Measurements from ENCODE around the gene SLC44A4.
A peak's percentile ranks its signal among the peaks of the same experiment; 100 is the strongest.
"Not testable (repeated sequence)": the region's sequence is repeated elsewhere in the genome, so short reads cannot be mapped to it uniquely, and the experiment has no call there.

The SLC44A4 gene

DNA sequence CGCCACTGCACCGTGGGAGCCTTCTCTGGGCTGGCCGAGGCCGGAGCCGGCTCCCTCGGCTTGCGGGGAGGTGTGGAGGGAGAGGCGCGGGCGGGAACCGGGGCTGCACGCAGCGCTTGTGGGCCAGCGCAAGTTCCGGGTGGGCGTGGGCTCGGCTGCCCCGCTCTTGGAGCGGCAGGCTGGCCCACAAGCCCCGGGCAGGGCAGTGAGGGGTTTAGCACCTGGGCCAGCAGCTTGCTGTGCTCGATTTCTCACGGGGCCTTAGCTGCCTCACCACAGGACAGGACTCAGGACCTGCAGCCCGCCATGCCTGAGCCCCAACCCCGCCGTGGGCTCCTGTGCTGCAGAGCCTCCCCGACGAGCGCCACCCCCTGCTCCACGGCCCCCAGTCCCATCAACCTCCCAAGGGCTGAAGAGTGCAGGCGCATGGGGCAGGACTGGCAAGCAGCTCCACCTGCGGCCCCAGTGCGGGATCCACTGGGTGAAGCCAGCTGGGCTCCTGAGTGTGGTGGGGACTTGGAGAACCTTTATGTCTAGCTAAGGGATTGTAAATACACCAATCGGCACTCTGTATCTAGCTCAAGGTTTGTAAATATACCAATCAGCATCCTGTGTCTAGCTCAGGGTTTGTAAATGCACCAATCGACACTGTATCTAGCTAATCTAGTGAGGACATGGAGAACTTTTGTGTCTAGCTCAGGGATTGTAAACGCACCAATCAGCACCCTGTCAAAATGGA is 26.6 kb downstream of the SLC44A4 start:
- not testable (repeated sequence) for DNase-seq

DNA sequence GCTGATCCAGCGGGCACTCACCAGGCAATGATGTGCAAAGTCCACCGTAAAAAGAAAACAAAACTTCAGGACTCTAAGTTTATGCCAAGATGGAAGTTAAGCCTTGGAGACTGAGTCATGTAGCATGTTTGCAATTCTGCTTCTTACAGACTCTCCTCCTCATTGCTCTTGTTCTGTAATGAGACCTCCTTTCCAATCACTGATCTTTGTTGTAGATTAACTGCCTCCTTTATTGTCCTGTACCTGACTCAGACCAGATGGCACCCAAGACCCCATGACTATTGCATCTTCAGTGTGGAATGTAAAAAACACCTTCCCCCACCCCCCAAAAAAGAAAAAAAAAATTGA is 27.3 kb downstream of the SLC44A4 start:
- DNase-seq = no peak

DNA sequence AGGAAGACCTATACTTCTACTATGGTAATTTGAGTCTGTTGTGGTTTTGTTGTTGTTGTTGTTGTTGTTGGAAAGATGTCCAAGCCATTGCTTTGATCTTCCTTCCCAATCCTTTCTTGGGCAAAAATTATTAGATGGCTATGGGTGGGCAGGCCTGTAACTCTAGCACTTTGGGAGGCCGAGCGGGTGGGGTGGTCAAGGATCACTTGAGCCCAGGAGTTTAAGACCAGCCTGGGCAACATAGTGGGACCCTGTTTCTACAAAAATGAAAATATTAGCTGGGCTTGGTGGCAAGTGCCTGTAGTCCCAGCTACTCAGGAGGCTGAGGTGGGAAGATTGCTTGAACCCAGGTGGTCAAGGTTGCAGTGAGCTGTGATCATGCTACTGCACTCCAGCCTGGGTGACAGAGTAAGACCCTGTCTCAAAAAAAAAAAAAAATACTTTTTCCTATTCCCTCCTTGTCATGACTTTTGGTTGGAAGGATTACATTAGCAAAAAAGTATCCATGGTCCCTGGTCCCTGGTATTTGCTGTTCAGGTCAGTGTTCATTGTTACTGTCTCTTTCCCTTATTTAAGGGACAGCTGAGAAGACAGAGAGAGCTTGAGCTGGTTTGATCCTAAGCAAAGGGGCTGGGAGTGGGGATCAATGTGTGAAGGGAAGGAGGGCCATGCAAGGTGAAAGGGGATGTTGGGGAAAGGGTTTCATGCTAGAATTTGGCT is 27.9 kb downstream of the SLC44A4 start:
- no peak for DNase-seq

DNA sequence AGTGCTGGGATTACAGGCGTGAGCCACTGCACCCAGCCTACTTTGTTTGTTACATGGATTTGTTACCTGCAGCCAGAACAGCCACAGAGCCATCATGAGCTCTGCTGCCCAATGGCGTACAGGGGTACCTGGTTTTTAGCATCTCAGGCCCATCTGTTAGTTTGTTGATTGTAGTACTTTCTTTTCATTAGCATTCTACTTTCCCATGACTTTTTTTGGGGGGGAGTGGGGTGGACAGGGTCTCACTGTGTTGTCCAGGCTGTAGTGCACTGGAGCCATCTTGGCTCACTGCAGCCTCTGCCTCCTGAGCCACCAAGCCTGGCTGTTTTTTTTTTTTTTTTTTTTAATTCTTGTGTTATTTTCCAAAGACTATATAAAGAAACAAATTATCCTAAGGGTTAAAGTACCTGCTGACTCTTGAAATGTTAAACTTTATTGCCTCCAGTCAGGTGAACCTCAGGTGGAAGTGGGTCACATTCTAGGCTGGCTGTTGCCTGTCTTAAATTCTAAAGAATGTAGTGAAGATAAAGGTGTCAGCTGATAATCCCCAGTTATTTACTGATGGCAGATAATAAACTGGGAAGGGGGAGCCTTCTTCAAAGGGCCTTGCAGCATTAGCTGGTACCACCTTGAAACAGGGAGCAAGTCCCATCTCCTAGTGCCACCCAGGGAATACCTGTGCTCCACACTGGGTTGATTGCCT is 31.4 kb downstream of the SLC44A4 start:
- no peak for DNase-seq

DNA sequence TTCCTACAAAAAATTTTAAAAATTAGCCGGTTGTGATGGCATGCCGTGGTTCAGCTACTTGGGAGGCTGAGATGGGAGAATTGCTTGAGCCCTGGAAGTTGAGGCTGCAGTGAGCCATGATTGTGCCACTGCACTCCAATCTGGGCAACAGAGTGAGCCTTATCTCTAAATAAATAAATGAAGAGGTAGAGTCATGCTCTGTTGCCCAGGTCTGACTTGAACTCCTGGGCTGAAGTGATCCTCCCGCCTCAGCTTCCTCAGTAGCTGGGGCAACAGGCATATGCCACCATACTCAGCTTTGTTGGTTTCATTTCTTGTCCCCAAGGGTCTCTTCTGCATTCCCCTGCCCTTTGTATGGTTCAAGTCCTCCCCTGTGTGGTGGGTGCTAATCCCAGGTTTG is 34.3 kb downstream of the SLC44A4 start:
- no peak for DNase-seq

DNA sequence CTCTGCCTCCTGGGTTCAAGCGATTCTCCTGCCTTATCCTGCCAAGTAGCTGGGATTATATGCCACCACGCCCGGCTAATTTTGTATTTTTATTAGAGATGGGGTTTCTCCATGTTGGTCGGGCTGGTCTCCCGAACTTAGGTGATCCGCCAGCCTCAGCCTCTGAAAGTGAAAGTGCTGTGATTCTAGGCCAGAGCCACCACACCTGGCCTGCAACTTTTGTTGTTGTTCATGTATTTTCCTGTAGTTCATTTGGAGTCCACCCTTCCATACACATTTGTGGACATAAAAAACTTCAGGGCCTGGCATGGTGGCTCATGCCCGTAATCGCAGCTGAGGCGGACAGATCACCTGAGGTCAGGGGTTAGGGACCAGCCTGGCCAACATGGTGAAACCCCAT is 36.7 kb downstream of the SLC44A4 start:
- DNase-seq = no peak

DNA sequence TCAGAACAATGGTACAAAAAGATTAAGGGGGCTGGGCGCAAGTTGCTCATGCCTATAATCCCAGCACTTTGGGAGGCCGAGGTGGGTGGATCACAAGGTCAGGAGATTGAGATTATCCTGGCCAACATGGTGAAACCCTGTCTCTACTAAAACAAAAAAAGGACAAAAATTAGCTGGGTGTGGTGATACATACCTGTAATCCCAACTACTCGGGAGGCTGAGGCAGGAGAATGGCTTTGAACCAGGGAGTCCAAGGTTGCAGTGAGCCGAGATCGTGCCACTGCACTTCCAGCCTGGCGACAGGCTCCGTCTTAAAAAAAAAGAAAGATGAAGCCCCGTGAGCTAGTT is 39.0 kb downstream of the SLC44A4 start:
- not testable (repeated sequence) for DNase-seq

DNA sequence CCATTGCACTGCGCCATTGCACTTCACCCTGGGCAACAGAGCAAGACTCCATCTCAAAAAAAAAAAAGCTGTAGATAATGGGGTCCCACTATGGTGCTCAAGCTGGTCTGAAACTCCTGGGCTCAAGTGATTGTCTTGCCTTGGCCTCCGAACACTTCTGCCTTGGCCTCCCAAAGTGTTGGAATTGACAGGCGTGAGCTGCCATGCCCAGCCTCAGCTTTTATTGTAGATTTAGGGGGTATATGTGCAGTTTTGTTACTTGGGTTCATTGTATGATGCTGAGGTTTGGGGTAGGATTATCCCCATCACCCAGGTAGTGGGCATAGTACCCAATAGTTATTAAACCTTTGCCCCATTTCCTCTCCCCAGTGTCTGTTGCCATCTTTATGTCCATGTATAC is 39.8 kb downstream of the SLC44A4 start:
- no peak for DNase-seq

DNA sequence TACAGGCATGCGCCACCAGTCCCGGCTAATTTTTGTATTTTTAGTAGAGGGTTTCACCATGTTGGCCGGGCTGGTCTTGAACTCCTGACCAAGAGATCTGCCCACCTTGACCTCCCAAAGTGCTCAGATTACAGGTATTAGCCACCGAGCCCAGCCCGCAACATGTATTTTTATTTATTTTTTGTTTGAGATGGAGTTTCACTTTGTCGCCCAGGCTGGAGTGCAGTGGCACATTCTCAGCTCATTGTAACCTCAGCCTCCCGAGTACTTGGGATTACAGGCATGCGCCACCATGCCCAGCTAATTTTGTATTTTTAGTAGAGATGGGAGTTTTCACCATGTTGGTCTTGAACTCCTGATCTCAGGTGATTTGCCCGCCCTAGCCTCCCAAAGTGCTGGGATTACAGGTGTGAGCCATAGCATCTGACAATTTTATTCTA is 40.7 kb downstream of the SLC44A4 start:
- DNase-seq = not testable (repeated sequence)

DNA sequence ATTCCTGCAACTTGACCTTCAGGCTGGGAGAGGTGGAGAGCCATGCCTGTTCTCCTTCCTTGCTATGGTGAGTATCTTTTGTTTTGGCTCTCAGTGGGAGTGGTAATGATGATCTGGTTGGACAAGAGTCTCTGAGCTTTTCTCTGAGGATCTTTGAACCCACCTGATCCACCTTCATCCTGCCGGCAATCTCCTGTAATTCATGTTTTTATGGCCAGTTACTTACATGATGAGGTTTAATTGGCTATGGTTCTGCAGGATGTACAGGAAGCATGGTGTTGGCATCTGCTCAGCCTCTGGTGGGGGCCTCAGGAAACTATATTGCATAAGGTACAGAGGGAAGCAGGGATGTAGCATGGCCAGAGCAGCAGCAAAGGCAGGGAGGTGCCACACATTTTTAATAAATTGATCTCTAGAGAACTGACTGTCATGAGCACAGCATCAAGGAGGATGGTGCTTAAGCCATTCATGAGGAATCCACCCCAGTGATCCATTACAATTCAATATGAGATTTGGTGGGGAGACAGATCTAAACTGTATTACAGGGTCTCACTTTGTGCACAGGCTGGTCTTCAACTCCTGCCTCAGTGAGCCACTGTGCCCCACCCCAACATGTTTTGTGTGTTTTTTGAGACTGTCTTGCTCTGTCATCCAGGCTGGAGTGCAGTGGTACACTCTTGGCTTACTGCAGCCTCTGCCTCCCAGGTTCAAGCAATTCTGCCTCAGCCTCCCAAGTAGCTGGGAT is 41.3 kb downstream of the SLC44A4 start:
- no peak for DNase-seq

DNA sequence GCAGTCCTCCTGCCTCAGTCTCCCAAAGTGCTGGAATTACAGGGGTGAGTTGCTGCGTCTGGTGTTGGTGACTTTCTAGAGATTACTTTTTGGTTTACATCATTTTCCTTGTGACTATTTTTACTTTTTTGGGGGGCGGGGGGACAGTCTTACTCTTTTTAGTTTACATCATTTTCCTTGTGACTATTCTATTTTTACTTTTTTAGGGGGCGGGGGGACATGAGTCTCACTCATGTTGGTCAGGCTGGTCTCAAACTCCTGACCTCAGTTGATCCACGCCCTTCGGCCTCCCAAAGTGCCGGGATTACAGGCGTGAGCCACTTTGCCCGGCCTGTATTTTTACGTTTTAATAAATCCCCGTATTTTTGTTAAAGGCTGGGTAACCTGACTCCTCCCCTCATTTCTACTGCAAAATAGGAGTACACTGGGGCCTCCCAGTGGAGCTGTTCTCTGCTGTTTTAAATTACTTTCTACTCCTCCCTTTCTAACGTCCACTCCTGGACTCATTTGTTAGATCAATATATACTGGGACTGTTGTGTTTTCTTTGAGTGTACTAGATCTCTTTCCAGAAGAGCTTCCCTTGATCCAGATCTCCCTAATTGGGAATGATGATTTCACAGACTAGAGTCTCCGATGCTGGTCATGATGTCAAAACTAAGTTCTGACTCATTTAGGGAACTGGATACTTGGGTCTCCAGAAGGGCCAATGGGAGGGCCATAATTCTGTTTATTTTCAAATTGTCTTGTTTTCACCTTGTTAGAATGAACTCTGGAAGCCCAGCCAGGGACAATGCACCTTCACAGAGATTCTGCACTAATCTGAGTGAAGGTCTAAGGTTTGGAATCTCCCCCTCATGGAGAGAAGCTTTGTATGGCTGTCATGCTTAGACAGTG is 42.1 kb downstream of the SLC44A4 start:
- DNase-seq = no peak

DNA sequence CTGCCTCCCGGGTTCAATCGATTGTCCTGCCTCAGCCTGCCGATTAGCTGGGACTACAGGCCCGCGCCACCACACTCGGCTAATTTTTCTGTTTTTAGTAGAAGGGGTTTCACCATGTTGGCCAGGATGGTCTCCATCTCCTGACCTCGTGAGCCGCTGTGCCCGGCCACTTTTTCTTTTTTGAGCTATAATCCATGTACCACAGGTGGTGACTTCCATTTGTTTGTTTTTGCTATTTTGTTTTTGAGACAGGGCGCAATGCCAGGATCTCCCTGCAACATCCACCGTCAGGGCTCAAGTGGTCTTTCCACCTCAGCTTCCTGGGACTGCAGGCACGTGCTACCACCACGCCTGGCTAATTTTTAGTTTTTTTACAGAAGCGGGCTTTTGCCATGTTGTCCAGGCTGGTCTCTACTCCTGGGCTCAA is 42.7 kb downstream of the SLC44A4 start:
- no peak for DNase-seq

DNA sequence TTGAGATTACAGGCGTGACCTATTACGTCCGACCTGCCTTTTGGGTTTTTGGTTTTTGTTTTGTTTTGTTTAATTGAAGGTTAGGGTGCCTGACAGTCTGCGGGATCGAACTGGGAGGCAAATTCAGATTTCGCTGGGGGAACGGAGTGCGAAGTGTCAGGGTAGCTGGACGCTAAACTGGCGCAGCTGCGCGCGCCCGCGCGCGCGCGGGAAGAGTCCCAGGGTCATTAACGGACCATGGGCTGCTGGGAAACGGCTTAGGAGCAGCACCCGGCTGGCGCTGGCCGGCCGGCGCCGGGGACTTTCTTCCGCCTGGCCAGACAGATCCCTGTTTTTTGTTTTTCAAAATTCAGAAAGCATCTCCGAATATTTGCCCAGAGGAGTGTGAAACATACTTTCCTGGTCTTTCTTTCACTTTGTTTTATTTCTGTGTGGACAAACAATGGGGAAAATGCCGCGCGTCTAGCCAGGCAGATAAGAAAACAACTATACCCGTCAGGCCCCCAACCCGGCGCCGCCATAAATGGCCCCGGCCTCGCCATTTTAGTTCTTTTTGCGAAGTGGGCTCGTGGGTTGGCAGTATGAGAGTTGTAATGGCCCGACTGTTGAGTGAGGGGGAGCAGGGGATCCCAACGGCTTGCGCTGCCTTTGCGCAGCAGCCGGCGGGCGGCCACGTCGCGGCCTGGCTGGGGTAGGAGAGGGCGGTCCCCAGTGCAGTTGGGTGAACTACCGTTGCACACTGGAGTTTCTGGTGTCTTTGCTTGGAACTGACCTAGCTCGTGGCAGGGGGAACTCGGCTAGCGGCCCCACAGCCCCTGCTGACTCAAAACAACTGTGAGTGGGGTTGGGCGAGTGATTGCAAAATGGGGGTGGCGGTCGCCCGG is 44.2 kb downstream of the SLC44A4 start:
- DNase-seq = no peak

DNA sequence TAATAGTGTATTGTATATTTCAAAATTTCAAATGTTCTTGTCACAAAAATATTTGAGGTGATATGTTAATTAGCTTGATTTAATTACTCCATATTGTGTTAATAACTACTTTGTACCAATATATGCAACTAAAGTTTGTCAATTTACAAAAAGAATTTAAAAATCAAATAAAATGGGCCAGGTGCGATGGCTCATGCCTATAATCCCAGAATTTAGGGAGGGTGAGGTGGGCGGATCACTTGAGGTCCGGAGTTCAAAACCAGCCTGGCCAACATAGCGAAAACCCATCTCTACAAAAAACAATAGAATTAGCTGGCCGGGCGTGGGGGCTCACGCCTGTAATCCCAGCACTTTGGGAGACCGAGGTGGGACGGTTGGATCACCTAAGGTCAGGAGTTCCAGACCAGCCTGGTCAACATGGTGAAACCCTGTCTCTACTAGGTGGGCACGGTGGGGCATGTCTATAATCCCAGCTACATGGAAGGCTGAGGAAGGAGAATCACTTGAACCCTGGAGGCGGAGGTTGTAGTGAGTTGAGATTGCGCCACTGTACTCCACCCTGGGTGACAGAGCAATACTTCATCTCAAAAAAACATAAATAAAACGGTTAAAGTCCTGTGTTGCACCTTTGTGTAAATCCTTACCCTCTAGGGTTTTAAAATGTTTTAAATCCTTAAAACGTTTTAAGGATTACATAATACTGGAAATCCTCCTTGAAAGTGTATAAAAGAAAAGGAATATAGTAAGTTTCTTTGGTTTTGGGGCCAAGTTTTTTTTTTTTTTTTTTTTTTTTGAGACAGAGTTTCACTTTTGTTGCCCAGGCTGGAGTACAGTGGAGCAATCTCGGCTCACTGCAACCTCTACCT is 47.2 kb downstream of the SLC44A4 start:
- DNase-seq = no peak

DNA sequence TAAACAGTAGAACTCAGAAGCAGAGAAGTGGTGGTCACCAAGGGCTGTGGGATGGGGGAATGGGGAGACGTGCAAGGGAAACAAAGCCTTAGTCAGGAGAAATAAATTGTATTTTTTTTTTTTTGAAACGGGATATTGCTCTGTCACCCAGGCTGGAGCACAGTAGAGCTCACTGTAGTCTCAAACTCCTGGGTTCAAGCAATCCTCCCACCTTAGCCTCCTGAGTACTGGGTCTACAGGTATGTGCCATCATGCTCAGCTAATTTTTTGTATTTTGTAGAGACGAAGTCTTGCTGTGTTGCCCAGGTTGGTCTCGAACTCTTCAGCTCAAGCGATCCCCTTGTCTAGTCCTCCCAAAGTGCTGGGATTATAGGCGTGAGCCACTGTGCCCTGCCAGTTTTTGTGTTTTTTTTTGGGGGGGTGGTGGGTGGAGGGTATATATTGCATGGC is 47.9 kb downstream of the SLC44A4 start:
- DNase-seq = no peak

DNA sequence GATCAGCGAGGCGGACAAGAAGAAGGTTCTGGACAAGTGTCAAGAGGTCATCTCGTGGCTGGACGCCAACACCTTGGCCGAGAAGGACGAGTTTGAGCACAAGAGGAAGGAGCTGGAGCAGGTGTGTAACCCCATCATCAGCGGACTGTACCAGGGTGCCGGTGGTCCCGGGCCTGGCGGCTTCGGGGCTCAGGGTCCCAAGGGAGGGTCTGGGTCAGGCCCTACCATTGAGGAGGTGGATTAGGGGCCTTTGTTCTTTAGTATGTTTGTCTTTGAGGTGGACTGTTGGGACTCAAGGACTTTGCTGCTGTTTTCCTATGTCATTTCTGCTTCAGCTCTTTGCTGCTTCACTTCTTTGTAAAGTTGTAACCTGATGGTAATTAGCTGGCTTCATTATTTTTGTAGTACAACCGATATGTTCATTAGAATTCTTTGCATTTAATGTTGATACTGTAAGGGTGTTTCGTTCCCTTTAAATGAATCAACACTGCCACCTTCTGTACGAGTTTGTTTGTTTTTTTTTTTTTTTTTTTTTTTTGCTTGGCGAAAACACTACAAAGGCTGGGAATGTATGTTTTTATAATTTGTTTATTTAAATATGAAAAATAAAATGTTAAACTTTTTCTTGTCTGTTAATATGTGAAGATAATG is 49.0 kb downstream of the SLC44A4 start:
- DNase-seq = no peak

DNA sequence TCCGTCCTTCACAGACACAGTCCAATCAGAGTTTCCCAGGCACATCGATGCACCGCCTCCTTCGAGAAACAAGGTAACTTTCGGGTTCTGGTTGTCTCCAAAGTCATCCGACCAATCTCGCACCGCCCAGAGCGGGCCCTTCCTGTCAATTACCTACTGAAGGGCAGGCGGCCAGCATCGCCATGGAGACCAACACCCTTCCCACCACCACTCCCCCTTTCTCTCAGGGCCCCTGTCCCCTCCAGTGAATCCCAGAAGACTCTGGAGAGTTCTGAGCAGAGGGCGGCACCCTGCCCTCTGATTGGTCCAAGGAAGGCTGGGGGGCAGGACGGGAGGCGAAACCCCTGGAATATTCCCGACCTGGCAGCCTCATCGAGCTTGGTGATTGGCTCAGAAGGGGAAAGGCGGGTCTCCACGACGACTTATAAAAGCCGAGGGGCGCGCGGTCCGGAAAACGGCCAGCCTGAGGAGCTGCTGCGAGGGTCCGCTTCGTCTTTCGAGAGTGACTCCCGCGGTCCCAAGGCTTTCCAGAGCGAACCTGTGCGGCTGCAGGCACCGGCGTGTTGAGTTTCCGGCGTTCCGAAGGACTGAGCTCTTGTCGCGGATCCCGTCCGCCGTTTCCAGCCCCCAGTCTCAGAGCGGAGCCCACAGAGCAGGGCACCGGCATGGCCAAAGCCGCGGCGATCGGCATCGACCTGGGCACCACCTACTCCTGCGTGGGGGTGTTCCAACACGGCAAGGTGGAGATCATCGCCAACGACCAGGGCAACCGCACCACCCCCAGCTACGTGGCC is 51.3 kb downstream of the SLC44A4 start, which contains the start of gene HSPA1B:
TSS of gene HSPA1B (plus strand) at position 453 of the 794 bp plus-strand sequence. CDS start at position 666, 213 bp downstream.
- DNase-seq = peak; percentile 100

DNA sequence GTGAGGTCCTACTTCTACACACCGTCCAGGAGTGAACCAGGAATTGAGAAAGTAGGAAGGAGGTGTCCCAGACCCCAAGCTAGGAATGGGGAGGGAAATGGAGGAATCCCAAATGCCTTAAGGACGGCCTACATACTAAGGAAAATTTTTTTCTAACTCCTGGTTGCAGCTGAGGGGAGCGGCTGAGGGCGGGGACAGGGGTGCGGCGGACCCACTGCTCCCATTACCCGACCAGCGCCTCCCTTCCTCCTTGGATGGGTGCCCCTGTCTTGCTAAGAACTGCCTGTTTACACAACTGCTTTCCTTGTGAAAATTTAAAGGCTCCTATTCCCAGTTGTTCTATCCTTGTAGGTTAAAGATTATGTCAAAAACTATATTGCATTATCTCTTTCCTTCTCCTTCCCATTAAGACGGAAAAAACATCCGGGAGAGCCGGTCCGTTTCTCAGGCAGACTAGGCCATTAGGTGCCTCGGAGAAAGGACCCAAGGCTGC is 52.0 kb downstream of the SLC44A4 start:
- DNase-seq = no peak

All from SIG-M5 (cell line).